Chondrocyte (in vitro differentiated cells): ENCODE measurements around the gene FBXO34. TPM values are rescaled to one million over a fixed set of nuclear protein-coding genes. Genes with fewer than 3 reads are reported as not detected.

Experiments used
- DNase-seq: peaks from one replicate; pipeline ENCODE4 v3.0.0; 2021; ENCODE audit warnings: mixed read lengths, low spot score
- H3K27ac Mint-ChIP-seq: one replicate; pipeline ENCODE4 v1.8.0; 2021; ENCODE audit warnings: mild to moderate bottlenecking, moderate library complexity, mixed read lengths; ENCODE audit not compliant: unreplicated experiment
- H3K27me3 Mint-ChIP-seq: 2 replicates; pipeline ENCODE4 v1.8.0; 2021; ENCODE audit warnings: low read depth, mixed read lengths
- H3K36me3 Mint-ChIP-seq: 2 replicates; pipeline ENCODE4 v1.8.0; 2021; ENCODE audit warnings: low read depth, mixed read lengths
- H3K4me1 Mint-ChIP-seq: 2 replicates; pipeline ENCODE4 v1.8.0; 2021; ENCODE audit warnings: low read depth, mild to moderate bottlenecking, mixed read lengths
- H3K4me3 Mint-ChIP-seq: one replicate; pipeline ENCODE4 v1.8.0; 2021; ENCODE audit warnings: mild to moderate bottlenecking, moderate library complexity, mixed read lengths; ENCODE audit not compliant: unreplicated experiment
- H3K9me3 Mint-ChIP-seq: 2 replicates; pipeline ENCODE4 v1.8.0; 2021; ENCODE audit warnings: low read depth, mixed read lengths
- CTCF ChIP-seq: fragments of 200-600 bp; sonication (generic); IDR thresholded peaks from 2 replicates; pipeline ENCODE4 v1.5.0; 2021; ENCODE audit warnings: antibody characterized with exemption, mild to moderate bottlenecking, moderate library complexity
- long read RNA-seq: library from polyadenylated mRNA; stranded (forward); transcript quantifications from one replicate; pipeline ENCODE4 v2.0.0, GENCODE V29; 2021
- total RNA-seq: library from RNA; stranded (reverse); gene quantifications from 3 replicates; pipeline ENCODE4 v1.2.1, GENCODE V29; 2021

Gene FBXO34, protein sequence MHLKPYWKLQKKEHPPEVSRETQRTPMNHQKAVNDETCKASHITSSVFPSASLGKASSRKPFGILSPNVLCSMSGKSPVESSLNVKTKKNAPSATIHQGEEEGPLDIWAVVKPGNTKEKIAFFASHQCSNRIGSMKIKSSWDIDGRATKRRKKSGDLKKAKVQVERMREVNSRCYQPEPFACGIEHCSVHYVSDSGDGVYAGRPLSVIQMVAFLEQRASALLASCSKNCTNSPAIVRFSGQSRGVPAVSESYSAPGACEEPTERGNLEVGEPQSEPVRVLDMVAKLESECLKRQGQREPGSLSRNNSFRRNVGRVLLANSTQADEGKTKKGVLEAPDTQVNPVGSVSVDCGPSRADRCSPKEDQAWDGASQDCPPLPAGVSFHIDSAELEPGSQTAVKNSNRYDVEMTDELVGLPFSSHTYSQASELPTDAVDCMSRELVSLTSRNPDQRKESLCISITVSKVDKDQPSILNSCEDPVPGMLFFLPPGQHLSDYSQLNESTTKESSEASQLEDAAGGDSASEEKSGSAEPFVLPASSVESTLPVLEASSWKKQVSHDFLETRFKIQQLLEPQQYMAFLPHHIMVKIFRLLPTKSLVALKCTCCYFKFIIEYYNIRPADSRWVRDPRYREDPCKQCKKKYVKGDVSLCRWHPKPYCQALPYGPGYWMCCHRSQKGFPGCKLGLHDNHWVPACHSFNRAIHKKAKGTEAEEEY
- total RNA-seq = 16.2 to 18.9 TPM (median 18.2 TPM) in 3 replicates
- long read RNA-seq, transcript FBXO34-201 (2 exons, 3,464 nt) = major isoform, 47 of 53 reads
- long read RNA-seq, partial matches to known transcripts = 1 of 53 reads
- long read RNA-seq, other reads (novel, unspliced or antisense) = 5 of 53 reads

DNA sequence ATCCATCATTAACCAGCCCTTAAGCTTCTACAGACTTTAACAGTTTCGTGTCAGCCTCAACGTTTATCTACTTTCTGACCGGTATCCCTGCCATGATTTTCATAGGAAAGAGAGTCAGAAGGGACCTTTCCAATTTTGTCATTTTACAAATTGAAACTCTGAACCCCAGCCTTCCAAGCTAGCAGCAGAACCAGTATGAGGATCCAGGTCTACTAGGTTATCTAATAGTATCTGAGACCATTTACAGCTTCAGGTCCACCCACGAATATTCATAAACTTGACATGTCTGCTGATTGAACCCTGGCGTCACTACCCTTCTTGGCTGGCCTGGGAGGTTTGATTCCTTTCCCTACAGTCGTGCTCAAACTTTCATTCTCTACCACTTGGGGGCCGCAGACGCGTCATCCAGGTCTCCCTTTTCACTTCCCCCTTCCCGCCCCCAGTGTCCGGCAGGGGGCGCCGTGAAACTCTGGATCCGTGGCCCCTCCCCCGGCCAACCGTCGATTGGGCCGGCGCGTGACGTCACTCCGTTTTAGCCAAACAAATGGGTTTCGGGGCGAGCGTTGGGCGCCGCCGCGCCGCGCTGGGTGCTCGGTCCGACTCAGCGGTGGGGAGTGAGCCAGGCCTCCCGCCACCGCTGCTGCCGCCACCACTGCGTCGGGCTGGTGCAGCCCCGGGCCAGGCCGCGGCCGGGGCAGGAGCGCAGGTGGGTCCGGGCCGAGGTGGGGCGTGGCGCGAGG is at the start of gene FBXO34:
TSS of gene FBXO34 (plus strand) at position 590 of the 740 bp plus-strand sequence. CDS start 78,970 bp downstream, outside the sequence.
- H3K27me3 Mint-ChIP-seq = no peaks in the 10 kb centered on the region
- H3K4me1 Mint-ChIP-seq = peaks cover 46% of the 10 kb centered on the region
- TF ChIP-seq CTCF = peak; percentile 100
- H3K9me3 Mint-ChIP-seq = no peaks in the 10 kb centered on the region
- peak within 1 kb of the TSS; percentile 83 for H3K4me3 Mint-ChIP-seq
- H3K36me3 Mint-ChIP-seq = no peaks in the 10 kb centered on the region
- H3K27ac Mint-ChIP-seq = peak within 1 kb of the TSS; percentile 96
- DNase-seq = peak; percentile 98

- H3K27me3 Mint-ChIP-seq = no peaks in the 10 kb centered on the region
- no peak for DNase-seq
- no peaks in the 10 kb centered on the region for H3K4me1 Mint-ChIP-seq
- H3K4me3 Mint-ChIP-seq = no peak overlapping the region
- H3K9me3 Mint-ChIP-seq = peaks cover 12% of the 10 kb centered on the region
- no peak overlapping the region for H3K27ac Mint-ChIP-seq
- no peaks in the 10 kb centered on the region for H3K36me3 Mint-ChIP-seq
- no peak for TF ChIP-seq CTCF
Observed at GRCh38 chr14:55221968-55222367, 49.3 kb upstream of the FBXO34 start.

- Mint-ChIP-seq H3K36me3 (no peaks in the 10 kb centered on the region), H3K4me3 (no peak overlapping the region), H3K9me3 (peaks cover 23% of the 10 kb centered on the region), H3K27me3 (no peaks in the 10 kb centered on the region), H3K4me1 (no peaks in the 10 kb centered on the region), H3K27ac (no peak overlapping the region)
- no peak for TF ChIP-seq CTCF
- no peak for DNase-seq
Observed at GRCh38 chr14:55223364-55223763, 47.9 kb upstream of the FBXO34 start.

DNA sequence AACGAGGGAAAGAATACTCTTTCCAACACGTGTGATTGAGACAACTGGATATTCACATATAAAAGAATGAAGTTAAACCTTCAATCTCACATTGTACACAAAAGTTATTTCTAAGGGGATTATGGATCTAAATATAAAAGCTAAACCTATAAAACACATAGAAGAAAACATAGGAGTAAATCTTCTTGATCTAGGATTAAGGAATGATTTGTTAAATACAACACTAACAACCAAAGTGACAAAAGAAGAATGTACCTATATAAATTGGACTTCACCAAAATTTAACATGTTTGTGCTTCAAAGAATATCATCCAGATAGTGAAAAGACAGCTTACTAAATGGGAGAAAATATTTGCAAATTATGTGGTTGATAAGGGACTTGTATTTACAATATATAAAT is 43.0 kb upstream of the FBXO34 start:
- Mint-ChIP-seq H3K27me3 (peaks cover 26% of the 10 kb centered on the region), H3K9me3 (peaks cover 27% of the 10 kb centered on the region), H3K4me1 (no peaks in the 10 kb centered on the region), H3K4me3 (no peak overlapping the region), H3K36me3 (no peaks in the 10 kb centered on the region), H3K27ac (no peak overlapping the region)
- no peak for TF ChIP-seq CTCF
- no peak for DNase-seq

DNA sequence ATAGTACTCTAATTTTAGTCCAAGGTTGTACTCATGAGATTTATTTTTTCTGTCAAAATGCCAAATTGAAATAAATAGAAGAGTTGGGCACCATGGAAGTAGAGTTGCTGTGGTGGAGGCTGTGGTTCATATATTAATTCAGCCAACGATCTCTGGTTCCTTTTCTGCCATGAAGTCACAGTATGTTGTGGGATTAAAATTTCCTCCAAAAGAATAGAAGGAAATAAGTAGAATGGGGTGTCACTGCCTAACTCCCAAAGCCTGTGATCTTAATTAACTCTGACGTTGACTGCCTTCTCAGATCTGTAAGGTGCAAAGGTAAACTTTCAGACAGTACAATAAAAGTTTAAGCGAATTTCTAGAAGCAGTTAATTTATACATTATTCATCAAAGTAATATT is 37.6 kb upstream of the FBXO34 start:
- Mint-ChIP-seq H3K4me3 (no peak overlapping the region), H3K9me3 (peaks cover 3% of the 10 kb centered on the region), H3K36me3 (no peaks in the 10 kb centered on the region), H3K27ac (no peak overlapping the region), H3K4me1 (no peaks in the 10 kb centered on the region), H3K27me3 (peaks cover 48% of the 10 kb centered on the region)
- no peak for TF ChIP-seq CTCF
- no peak for DNase-seq
